RWPE2 (cell line): ENCODE data around the gene SYT2.

Source experiments
- ATAC-seq: fragments of 200-7000 bp; cut with Tn5 transposase; 3 replicates; pipeline ENCODE4 v1.9.1; 2021; ENCODE audit warnings: low read depth
- DNase-seq: peaks from one replicate; pipeline ENCODE4 v3.0.0-alpha.2; 2020; ENCODE audit warnings: low spot score
- H3K27ac ChIP-seq: fragments of 450-650 bp; 2 replicates; pipeline ENCODE4 v1.5.1; 2017; ENCODE audit warnings: mild to moderate bottlenecking; ENCODE audit not compliant: poor library complexity, severe bottlenecking
- H3K27me3 ChIP-seq: fragments of 250-450 bp; sonication (Bioruptor Pico); 2 replicates; pipeline ENCODE4 v1.5.1; 2021; ENCODE audit warnings: mild to moderate bottlenecking, moderate library complexity; ENCODE audit not compliant: insufficient read depth, poor library complexity, severe bottlenecking
- H3K36me3 ChIP-seq: fragments of 250-450 bp; sonication (Bioruptor Pico); 2 replicates; pipeline ENCODE4 v1.5.1; 2020; ENCODE audit warnings: low read depth, mild to moderate bottlenecking, moderate library complexity
- H3K4me1 ChIP-seq: fragments of 250-450 bp; sonication (Bioruptor Pico); 2 replicates; pipeline ENCODE4 v1.5.1; 2021; ENCODE audit warnings: mild to moderate bottlenecking, moderate library complexity; ENCODE audit not compliant: insufficient read depth, poor library complexity, severe bottlenecking
- H3K4me3 ChIP-seq: fragments of 250-450 bp; sonication (Bioruptor Pico); 2 replicates; pipeline ENCODE4 v1.5.1; 2021; ENCODE audit warnings: mild to moderate bottlenecking, moderate library complexity; ENCODE audit not compliant: severe bottlenecking
- H3K9me3 ChIP-seq: fragments of 250-450 bp; sonication (Bioruptor Pico); 2 replicates; pipeline ENCODE4 v1.5.1; 2021; ENCODE audit warnings: mild to moderate bottlenecking, moderate library complexity; ENCODE audit not compliant: severe bottlenecking
- TF ChIP-seq, protein P1 (sequence below): fragments of 450-650 bp; IDR thresholded peaks from one replicate; pipeline ENCODE4 v1.5.1; 2017; ENCODE audit warnings: mild to moderate bottlenecking, moderate library complexity; ENCODE audit not compliant: poor library complexity, severe bottlenecking

Gene SYT2

GRCh38 chr1:202579806-202580205 is 130.4 kb downstream of the SYT2 start:
- 0 out of 3 replicates have a peak, but pooled peaks have one; percentile 17 for ATAC-seq
- TF ChIP-seq, protein P1, sequence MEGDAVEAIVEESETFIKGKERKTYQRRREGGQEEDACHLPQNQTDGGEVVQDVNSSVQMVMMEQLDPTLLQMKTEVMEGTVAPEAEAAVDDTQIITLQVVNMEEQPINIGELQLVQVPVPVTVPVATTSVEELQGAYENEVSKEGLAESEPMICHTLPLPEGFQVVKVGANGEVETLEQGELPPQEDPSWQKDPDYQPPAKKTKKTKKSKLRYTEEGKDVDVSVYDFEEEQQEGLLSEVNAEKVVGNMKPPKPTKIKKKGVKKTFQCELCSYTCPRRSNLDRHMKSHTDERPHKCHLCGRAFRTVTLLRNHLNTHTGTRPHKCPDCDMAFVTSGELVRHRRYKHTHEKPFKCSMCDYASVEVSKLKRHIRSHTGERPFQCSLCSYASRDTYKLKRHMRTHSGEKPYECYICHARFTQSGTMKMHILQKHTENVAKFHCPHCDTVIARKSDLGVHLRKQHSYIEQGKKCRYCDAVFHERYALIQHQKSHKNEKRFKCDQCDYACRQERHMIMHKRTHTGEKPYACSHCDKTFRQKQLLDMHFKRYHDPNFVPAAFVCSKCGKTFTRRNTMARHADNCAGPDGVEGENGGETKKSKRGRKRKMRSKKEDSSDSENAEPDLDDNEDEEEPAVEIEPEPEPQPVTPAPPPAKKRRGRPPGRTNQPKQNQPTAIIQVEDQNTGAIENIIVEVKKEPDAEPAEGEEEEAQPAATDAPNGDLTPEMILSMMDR, result no peak
- DNase-seq, result no peak
- Histone ChIP-seq H3K4me1 (peaks cover 31% of the 10 kb centered on the region), H3K27ac (peak overlapping the region; percentile 82), H3K27me3 (no peaks in the 10 kb centered on the region), H3K36me3 (no peaks in the 10 kb centered on the region), H3K4me3 (no peak overlapping the region), H3K9me3 (no peaks in the 10 kb centered on the region)

DNA sequence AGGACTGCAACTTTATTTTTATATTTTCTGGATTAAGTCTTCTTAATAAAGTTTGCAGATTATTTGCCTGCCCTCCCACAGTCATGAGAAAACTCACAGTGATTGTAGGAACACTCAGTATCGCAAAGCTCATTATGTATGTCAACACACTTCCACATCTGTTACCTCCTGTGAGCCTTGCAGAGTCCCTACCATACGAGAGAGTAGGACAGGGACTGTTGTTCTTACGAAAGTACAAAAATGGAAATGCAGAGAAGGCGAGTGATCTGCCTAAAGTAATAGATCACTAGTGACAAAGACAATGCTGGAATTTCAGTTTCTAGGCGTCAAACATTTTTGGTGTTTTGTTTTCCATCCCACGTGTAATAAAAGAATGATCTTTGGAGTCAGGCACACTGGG is 131.7 kb downstream of the SYT2 start:
- Histone ChIP-seq H3K4me1 (peaks cover 31% of the 10 kb centered on the region), H3K9me3 (no peaks in the 10 kb centered on the region), H3K36me3 (no peaks in the 10 kb centered on the region), H3K4me3 (no peak overlapping the region), H3K27me3 (no peaks in the 10 kb centered on the region), H3K27ac (peak overlapping the region; percentile 82)
- ATAC-seq, result no peak
- DNase-seq, result no peak
- TF ChIP-seq, protein P1, result no peak

- Histone ChIP-seq H3K9me3 (no peaks in the 10 kb centered on the region), H3K27ac (peak overlapping the region; percentile 82), H3K4me3 (no peak overlapping the region), H3K4me1 (peaks cover 31% of the 10 kb centered on the region), H3K27me3 (no peaks in the 10 kb centered on the region), H3K36me3 (no peaks in the 10 kb centered on the region)
- ATAC-seq, result peak; percentile 76
- DNase-seq, result no peak
- TF ChIP-seq, protein P1, result no peak
These were observed 132.2 kb downstream of the SYT2 start for GRCh38 chr1:202578001-202578504.

GRCh38 chr1:202577381-202577780 is 132.9 kb downstream of the SYT2 start:
- ATAC-seq (no peak), DNase-seq (no peak)
- TF ChIP-seq, protein P1, result no peak
- Histone ChIP-seq H3K4me3 (no peak overlapping the region), H3K9me3 (no peaks in the 10 kb centered on the region), H3K27ac (peak overlapping the region; percentile 82), H3K36me3 (no peaks in the 10 kb centered on the region), H3K4me1 (peaks cover 31% of the 10 kb centered on the region), H3K27me3 (no peaks in the 10 kb centered on the region)

DNA sequence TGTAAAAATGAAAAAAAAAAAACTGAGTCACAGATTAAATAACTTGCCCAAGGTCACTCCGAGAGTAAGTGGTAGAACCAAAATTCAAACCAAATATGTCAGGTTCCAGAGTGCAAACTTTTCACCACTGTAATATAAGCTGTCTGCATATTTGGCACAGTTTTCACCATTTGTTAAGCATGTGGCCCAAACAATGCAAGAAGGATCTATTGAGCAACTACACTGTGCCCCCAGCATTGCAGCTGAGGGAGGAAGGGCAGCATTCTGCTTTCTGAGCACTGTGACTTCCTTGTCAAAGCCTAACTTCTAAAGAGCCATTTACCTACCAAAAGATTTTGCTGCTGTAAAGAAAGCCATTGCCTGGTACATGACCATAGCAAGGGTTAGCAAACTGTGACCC is 133.4 kb downstream of the SYT2 start:
- DNase-seq, result no peak
- H3K27ac ChIP-seq, result peak overlapping the region; percentile 82
- H3K9me3 ChIP-seq, result no peaks in the 10 kb centered on the region
- H3K4me1 ChIP-seq, result peaks cover 31% of the 10 kb centered on the region
- peak; percentile 56 for ATAC-seq
- TF ChIP-seq, protein P1, result no peak
- no peaks in the 10 kb centered on the region for H3K27me3 ChIP-seq
- H3K36me3 ChIP-seq, result no peaks in the 10 kb centered on the region
- H3K4me3 ChIP-seq, result no peak overlapping the region
